ENCODE measurements around the gene RNF144A. TPM values are rescaled to one million over a fixed set of nuclear protein-coding genes. Genes with fewer than 3 reads are reported as not detected.

Gene RNF144A
- total RNA-seq, 1 experiment from 2014 or later: 13.6 TPM

DNA sequence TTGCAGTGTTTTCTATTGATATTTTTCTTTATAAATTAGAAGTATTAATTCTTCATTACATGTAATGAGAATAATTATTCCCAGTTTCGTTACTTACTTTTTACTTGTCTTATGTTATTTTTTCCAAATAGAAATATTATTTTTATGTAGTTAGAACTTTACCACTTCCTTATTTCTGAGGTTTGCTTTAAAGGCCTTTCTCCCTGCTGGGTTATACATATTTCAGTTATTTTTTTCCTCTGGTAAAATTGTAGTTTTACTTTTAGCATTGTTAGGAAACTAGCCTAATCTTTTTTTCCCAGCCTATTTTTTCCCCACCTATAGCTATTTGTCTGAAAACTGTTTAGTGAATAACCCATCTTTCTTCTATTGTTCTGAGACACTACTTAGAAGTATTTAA lies 17.1 kb downstream of the RNF144A start (continued):
- TF ChIP-seq MLX (CRISPR knock-in tag; IDR thresholded peaks at IDR 0.05) (no peak), E2F5 (CRISPR knock-in tag; IDR thresholded peaks at IDR 0.05) (no peak), TP53 (CRISPR knock-in tag; IDR thresholded peaks at IDR 0.05) (no peak), ZNF532 (CRISPR knock-in tag; IDR thresholded peaks at IDR 0.05; ENCODE audit: borderline replicate concordance) (no peak), SP1 (CRISPR knock-in tag; conservative IDR thresholded peaks at IDR 0.05) (no peak), ZSCAN18 (CRISPR knock-in tag; IDR thresholded peaks at IDR 0.05) (no peak), PREB (CRISPR knock-in tag; IDR thresholded peaks at IDR 0.05; ENCODE audit: borderline replicate concordance) (no peak), HMGXB4 (CRISPR knock-in tag; IDR thresholded peaks at IDR 0.05) (no peak), ZNF219 (CRISPR knock-in tag; IDR thresholded peaks at IDR 0.05; ENCODE audit: borderline replicate concordance) (no peak)

DNA sequence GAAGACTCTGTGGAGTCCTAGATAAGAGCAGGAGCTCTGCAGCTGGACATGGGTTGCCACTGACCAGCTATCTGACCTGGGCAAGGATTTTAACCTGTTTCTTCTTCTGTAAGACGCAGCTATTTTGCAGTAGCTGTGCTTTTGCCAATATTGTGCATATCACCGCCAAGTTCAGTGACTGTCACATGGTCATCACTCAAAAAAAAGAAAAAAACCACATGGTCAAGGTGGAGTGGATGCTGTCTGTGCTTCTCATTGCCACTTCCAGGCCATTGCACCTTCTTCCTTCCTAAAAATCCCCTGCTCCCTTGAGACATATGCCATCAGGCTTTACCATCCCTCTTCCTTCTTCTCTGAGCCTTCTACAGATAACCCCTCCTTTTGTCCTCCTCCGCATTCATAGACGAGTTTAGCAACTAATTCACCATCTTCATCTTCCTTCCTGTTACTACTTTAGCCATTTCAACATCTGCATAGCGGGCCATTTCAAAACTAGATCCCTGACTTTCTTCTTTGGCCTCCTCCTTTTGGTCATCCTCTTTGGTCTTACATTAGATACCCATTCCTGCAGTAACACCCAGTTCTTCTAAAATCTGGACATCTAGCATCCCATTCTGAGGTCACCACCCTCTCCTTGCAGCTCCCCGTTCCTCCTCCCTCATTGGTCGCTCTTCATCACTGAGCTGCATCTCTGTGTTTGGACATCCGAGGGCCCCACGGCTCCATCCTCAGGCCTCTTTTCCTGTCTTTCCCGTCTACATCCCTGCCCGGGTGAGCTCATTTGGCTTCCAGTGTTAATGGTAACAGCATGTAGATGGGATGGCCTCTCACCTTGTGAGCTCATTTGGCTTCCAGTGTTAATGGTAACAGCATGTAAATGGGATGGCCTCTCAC lies 17.8 kb downstream of the RNF144A start:
- Mint-ChIP-seq H3K9me3 (peaks cover 14% of the 10 kb centered on the region), H3K27ac (no peak overlapping the region), H3K4me1 (peaks cover 47% of the 10 kb centered on the region), H3K27me3 (ENCODE audit: low read depth) (no peaks in the 10 kb centered on the region; the same call in 1 of the 2 replicates), H3K36me3 (peaks cover 2% of the 10 kb centered on the region; the same call in 1 of the 2 replicates), H3K4me3 (no peak overlapping the region)
- no peak for DNase-seq (ENCODE audit: low spot score)
- ATAC-seq: no peak
- ChIA-PET POLR2A (no interaction called here), CTCF (interaction anchor here (1.1 kb wide), 1 partner anchor 38 kb away, joined by 3 read pairs; no protein-coding TSS in a partner anchor)
- TF ChIP-seq ZSCAN18 (CRISPR knock-in tag; IDR thresholded peaks at IDR 0.05) (no peak), MLX (CRISPR knock-in tag; IDR thresholded peaks at IDR 0.05) (no peak), FOXP1 (CRISPR knock-in tag; IDR thresholded peaks at IDR 0.05; ENCODE audit: borderline replicate concordance) (no peak), GRHL2 (CRISPR knock-in tag; IDR thresholded peaks at IDR 0.05; ENCODE audit: insufficient replicate concordance, severe bottlenecking) (no peak), ZNF138 (CRISPR knock-in tag; conservative IDR thresholded peaks at IDR 0.05) (no peak)
- TF ChIP-seq, protein P1, sequence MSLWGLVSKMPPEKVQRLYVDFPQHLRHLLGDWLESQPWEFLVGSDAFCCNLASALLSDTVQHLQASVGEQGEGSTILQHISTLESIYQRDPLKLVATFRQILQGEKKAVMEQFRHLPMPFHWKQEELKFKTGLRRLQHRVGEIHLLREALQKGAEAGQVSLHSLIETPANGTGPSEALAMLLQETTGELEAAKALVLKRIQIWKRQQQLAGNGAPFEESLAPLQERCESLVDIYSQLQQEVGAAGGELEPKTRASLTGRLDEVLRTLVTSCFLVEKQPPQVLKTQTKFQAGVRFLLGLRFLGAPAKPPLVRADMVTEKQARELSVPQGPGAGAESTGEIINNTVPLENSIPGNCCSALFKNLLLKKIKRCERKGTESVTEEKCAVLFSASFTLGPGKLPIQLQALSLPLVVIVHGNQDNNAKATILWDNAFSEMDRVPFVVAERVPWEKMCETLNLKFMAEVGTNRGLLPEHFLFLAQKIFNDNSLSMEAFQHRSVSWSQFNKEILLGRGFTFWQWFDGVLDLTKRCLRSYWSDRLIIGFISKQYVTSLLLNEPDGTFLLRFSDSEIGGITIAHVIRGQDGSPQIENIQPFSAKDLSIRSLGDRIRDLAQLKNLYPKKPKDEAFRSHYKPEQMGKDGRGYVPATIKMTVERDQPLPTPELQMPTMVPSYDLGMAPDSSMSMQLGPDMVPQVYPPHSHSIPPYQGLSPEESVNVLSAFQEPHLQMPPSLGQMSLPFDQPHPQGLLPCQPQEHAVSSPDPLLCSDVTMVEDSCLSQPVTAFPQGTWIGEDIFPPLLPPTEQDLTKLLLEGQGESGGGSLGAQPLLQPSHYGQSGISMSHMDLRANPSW (CRISPR knock-in tag; conservative IDR thresholded peaks at IDR 0.05; ENCODE audit: low read depth): no peak
- TF ChIP-seq, protein P2, sequence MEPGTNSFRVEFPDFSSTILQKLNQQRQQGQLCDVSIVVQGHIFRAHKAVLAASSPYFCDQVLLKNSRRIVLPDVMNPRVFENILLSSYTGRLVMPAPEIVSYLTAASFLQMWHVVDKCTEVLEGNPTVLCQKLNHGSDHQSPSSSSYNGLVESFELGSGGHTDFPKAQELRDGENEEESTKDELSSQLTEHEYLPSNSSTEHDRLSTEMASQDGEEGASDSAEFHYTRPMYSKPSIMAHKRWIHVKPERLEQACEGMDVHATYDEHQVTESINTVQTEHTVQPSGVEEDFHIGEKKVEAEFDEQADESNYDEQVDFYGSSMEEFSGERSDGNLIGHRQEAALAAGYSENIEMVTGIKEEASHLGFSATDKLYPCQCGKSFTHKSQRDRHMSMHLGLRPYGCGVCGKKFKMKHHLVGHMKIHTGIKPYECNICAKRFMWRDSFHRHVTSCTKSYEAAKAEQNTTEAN (CRISPR knock-in tag; IDR thresholded peaks at IDR 0.05): no peak
- TF ChIP-seq, protein P3, sequence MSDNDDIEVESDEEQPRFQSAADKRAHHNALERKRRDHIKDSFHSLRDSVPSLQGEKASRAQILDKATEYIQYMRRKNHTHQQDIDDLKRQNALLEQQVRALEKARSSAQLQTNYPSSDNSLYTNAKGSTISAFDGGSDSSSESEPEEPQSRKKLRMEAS (CRISPR knock-in tag; IDR thresholded peaks at IDR 0.05): no peak
